Kidney capillary endothelial cell (primary cell): ENCODE results near the gene KIAA1755.

Source experiments
- DNase-seq: peaks from one replicate; pipeline ENCODE4 v3.0.0-alpha.2; 2018; ENCODE audit warnings: low spot score

KIAA1755 gene

DNA sequence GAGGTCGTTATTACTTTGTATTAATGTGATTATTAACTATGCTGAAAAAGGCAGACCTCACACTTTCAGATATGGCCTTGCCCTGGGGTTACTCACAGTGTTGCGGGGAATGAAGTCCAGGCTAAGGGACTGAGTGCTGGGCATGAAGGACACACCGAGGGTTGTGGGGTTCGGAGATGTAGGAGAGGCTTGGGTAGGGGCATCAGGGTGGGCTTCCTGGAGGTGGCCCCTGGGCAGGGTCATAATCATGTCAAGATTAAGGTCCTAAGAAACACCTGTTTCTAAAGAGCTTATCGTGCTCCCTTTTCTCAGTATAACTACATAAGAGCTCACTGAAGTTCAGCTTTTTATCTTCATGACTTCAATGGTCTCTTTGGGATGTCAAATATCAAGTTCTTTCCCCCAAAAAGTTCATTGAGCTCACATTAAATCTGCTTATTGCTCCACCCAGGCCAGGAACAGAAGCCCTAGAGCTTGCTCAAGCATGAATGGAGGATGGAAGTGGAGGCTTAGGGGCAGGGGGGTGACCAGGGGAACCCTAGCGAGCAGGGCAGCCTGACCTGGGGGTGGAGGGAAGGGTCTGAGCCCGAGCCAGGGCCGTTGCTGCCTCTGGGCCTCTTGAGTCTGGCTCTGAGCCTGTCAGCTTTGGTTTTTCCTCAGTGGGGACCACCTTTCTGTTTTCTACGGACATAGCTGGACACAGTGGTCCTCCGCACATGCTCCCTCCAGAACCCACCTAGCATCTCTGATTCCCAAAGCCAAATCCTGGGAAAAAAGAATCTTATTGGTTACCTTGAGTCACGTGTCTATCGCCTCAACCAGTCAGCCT is 58.2 kb downstream of the KIAA1755 start:
- no peak for DNase-seq

DNA sequence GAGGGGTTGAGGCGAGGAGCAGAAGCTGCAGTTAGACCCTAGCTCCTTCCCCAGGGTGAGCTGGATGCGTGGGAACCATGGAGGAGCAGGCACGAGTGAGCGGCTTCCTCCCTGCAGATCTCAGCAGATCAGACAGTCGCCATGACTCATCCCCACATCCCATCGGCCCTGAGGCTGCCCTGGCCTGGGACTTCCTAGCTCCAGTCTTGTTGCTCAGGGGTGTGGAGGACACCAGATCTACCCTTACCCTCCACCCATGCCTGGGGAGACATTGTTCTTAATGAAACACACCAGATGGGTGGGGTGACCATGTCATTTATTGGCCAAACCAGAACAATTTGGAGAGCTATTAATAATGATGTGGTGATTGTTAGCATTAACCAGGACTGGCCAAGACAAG is 59.2 kb downstream of the KIAA1755 start:
- DNase-seq, result peak; percentile 75

DNA sequence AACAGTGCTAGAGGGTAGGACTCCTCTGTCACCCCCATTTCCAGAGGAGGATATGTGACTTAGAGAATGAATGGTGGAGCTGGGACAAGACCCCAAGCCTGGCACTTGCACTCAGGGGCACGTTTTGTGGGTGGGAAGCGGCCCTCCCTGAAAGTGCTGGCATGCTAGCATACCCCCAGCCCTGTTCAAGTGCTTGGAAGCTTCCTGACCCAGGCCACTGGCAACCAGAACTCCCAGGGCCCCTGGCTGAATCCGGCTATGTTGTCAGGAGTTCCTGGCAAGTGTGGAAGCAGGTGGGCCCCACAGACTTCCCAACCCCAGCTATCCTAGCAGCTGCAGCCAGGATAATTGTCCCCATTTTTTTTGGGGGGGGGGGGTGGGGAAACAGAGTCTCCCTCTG is 59.9 kb downstream of the KIAA1755 start:
- no peak for DNase-seq

DNA sequence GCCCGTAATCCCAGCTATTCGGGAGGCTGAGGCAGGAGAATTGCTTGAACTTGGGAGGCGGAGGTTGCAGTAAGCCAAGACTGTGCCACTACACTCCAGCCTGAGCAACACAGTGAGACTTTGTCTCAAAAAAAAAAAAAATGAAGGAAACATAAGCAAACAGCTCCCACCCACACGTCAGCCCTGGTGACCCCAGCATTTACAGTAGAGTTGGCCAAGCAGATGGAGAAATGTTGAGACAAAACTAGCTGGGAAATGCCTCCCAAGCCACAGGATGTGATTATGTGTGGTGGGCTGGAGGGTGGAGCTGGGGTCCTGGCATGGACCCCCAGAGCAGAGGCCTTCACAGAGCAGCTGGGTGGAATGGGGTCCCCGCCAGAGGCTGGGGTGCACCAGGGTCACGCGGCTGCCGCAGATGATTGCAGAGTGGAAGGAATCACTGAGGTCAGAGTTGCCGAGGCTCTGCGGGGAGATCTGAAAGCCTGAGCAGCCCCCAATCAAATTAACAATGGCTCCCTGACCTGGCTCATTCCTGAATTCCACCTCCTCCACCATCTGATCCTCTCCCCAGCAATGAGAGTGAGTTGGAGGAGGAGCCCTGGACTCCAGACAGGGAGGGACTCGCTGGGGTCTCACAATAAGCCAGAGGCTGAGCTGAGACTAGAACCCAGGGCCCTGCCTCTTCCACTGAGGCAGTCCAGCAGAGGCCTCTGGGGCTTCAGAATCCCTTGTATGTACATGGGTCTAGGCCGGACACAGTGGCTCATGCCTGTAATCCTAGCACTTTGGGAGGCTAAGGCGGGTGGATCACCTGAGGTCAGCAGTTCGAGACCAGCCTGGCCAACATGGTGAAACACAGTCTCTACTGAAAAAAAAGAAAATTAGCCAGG is 60.8 kb downstream of the KIAA1755 start:
- no peak for DNase-seq

DNA sequence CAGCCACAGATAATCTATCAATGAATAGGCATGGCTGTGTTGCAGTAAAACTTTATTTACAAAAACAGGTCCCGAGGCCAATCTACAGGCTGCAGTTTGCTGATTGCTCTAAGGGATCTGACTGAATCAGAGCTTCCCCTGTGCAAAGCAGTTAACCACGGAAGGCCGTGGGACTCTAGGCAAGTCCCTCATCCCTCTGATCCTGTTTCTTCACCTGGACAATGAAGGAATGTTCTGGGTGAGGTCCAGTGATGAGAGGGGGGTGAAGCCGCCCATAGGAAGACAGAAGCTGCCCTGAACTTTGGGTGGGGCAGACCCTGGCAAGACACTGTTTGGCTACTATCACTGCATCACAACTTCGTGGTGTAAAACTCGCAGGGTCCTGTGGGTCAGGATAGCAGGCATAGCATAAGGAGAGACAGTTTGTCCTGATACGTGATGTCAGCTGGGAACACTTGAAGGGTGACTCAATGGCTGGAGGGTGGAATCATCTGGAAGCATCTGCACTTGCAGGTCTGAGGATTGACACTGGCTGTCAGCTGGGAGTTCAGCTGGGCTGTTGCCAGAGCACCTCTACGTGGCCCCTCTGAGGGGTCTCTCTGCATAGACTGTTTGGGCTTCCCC is 62.2 kb downstream of the KIAA1755 start:
- no peak for DNase-seq

DNA sequence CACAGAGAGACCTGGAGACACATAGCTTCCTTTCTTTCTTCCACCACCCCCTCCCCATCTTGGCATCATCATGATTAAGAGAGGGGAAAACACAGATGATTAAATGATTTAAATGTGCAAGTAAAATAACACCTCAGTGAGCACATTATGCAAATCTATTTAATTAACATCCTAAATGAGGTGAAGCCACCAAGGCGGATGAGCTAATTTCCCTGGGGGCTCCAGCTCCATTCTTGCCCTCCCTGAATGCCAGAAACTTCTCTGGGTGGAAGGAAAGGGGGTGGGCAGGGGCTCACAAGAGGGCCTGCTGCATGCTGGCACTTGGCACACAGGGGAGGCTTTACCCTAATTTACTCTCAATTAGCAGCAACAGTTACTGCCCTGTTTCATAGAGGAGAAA is 62.9 kb downstream of the KIAA1755 start:
- DNase-seq, result no peak

DNA sequence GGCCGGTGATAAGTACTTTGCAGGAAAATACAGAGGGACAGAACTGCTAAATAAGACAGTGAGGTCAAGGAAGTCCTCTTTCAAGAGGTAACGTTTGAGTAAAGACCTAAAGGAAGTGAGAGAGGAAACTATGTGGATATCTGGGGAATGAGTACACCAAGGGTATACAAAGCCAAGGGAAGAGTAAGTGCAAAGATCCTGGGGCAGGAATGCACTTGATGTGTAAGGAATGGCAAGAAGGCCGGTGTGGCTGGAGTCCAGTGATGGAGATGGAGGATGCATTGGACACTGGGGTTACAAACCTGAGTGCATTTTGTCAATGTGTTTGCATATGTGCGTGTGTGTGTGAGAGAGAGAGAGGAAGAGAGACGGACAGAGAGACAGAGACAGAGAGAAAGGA is 63.3 kb downstream of the KIAA1755 start:
- DNase-seq, result no peak

DNA sequence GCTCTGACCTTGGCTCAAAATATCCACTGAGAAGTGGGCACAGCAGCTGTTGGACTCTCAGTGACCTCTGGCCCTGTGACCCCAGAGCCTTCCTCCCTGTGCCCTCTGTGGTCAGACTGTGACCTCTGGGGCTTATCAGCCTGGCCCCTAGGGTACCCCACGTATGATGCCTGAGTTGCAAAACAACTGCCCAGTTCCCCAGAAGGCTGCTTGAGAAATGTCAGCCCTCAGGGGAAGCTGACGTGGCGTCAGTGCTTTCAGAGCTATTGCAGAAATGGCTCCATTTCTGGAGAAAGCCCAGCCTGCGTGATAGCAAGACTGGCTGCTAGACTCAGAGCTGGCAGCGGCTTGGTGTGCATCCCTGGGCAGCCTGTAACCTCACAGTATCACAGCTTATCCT is 63.9 kb downstream of the KIAA1755 start:
- no peak for DNase-seq

DNA sequence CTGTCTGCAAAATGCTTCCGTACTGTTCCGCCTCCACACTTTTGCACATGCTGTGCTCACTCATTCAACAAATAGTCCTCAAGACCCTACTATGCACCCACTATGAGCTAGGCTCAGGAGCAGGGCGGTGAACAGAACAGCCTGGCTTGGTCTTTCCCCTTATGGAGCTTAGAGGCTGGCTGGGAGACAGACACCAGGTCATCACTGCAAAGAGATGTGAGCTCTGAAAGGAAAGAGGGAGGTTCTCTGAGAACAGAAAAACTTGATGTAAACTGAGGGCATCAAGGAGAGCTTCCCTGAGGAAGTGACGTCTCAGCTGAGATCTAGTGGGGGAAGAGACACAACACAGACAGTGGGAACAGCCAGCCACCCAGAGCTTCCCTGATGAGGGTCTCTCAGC is 64.5 kb downstream of the KIAA1755 start:
- no peak for DNase-seq

GRCh38 chr20:38195521-38195920 is 65.0 kb downstream of the KIAA1755 start:
- DNase-seq, result no peak

- DNase-seq, result no peak
Observed at GRCh38 chr20:38194971-38195504, 65.5 kb downstream of the KIAA1755 start.

DNA sequence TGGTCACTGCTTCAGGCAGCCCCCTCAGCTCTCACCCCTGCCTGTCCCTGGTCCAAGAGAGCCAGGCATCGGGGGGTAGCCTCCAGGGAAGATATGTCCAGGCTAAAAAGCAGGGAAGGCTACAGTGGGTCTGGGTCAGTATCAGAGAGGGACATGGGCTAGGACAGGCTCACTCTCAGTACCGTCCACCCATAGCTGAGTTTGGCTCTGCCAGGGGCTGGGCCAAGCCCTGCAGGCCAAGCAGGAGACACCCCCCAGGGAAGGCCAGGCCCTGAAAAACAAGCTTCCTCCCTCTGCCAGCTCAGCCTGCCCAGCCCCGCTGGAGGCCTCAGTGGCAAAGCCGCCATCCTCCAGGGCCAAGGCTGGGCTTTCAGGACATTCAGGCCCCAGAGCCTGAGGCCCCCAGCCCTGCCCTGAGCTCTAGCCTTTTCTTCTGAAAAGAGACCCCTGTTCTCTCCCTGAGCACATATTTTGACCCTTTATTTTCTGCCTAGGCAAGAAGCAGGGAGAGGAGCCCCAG is 66.9 kb downstream of the KIAA1755 start:
- no peak for DNase-seq

DNA sequence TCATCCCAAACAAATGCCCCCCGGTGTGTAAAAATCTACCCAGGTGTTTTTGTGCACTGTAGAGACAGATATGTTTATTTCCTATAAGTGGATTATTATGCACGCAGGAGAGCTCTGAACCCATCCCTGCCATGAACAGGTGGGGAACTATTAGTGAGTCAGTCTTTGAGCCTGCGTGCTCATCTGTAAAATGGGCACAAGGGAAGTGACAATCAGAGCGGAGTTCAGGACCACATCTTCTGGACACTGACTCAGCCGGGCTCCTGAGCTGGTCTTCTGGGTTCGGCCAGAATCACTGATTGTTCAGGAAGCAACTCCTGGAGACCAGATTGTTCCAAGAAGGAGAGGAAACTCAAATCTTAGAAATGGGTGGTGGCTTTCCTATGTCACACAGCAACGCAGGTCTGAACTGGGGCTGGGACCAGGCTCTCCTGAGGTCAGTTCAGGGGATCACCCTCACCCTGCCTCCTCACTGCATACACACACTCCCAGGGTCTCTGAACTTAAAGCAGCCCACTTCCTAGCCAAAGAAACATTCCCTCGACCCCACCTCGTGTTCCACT is 68.1 kb downstream of the KIAA1755 start:
- no peak for DNase-seq

GRCh38 chr20:38191654-38192053 is 68.9 kb downstream of the KIAA1755 start:
- DNase-seq, result no peak

DNA sequence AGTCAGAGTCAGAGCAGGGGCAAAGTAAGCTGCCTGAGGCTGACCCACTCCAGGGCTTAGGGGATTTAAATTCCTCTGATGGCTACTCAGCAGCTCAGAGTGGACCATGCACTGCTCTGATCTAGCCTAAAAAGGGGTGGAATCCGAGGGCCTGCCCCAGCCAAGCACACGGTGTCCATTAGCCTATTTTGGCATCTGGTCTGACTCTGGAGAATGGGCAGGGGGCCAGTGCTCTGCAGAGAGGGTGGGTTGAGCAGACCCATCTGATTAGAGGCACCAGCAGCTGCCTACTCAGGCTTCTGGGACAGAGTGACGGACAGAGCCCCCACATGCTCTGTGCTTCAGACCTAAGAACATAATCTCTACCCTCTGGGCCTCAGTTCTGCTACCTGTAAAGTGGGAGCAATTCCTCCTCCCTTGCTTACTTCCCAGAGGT is 69.6 kb downstream of the KIAA1755 start:
- no peak for DNase-seq

DNA sequence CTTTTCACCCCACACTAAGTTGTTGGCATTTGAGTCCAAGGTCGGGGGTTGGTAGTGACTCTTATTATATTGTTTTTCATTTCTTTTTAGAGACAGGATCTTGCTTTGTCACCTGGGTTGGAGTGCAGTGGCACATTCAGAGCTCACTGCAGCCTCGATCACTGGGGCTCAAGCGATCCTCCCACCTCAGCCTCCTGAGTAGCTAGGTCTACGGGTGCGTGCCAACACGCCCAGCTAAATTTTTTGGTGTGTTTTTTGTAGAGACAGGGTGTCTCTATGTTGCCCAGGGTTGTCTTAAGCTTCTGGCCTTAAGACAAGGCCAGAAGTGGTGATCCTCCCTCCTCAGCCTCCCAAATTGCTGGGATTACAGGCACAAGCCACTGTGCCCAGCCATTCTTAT is 70.4 kb downstream of the KIAA1755 start:
- DNase-seq, result no peak

DNA sequence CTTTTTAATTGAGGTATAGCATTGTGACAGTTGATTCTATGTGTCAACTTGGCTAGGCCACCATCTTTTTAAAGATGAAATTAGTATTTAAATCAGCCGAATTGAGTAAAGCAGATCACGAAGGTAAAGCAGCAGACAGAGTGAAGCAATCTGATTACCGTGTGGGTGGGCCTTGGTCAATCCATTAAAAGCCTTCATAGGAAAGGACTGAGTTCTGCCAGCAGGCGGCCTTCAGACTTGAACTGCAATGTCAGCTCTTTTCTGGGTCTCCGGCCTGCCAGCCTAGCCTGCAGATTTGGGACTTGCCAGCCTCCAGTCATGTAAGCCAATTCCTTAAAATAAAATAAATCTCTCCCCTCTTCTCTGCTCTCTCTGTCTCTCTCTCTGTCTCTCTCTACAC is 73.0 kb downstream of the KIAA1755 start:
- no peak for DNase-seq

DNA sequence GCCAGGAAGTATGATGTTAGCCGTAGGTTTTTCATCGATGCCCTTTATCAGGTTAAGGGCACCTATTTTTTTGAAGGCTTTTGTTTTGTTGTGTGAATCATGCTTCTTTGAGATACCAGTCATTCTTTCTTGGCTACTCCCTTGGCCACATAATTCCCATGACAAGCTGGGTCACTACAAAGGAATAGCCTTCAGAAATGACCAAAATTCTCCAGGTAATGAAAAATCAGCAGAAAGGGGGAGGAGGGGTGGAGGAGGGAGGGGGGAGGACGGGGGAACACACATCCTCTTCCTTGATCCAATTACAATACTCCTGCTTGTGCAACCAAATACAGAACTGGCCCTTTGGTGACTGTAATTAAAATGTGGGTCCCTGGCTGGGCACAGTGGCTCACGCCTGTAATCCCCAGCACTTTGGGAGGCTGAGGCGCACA is 73.7 kb downstream of the KIAA1755 start:
- DNase-seq, result peak; percentile 78

DNA sequence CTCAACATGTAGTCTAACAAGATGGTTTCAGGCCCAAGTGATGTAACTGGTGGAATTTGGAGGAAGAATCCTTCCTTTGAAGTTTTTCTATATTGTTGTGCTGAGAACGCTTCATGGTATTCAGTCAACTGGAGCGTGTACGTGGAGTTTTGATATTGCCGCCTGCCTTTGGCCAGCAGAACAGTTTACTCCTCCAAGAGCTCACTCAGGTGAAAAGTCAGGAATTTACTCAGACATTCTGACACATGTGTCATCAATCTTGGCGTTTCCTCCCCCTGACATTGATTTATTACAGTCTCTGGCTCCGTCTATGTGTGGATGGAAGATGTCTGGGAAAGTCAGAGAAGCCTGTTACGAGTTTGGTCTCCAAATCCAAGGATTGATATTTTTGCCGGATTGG is 76.4 kb downstream of the KIAA1755 start:
- no peak for DNase-seq

GRCh38 chr20:38181971-38182370 is 78.6 kb downstream of the KIAA1755 start:
- DNase-seq, result no peak

GRCh38 chr20:38181207-38181801 is 79.2 kb downstream of the KIAA1755 start:
- no peak for DNase-seq
